Mucosa of descending colon (tissue), 3 donors: ENCODE data around the gene MYH6. TPM values are rescaled to one million over a fixed set of nuclear protein-coding genes. Genes with fewer than 3 reads are reported as not detected.

Experiments used
- ATAC-seq: fragments of 200-7000 bp; cut with Tn5 transposase; one replicate; pipeline ENCODE4 v1.9.1; 2020; ENCODE audit warnings: mild to moderate bottlenecking, moderate library complexity
- DNase-seq, 3 donors: peaks; one replicate each; pipeline ENCODE4 v3.0.0-alpha.2; 2020
- H3K36me3 ChIP-seq: fragments of 200-600 bp; one replicate; pipeline ENCODE4 v1.8.0; 2021; ENCODE audit warnings: low read depth, mild to moderate bottlenecking
- H3K4me1 ChIP-seq: fragments of 200-600 bp; one replicate; pipeline ENCODE4 v1.8.0; 2021; ENCODE audit warnings: low read depth, mild to moderate bottlenecking
- H3K4me3 ChIP-seq: fragments of 200-600 bp; one replicate; pipeline ENCODE4 v1.8.0; 2021; ENCODE audit warnings: mild to moderate bottlenecking
- H3K9me3 ChIP-seq: fragments of 200-600 bp; one replicate; pipeline ENCODE4 v1.8.0; 2021; ENCODE audit warnings: mild to moderate bottlenecking
- intact Hi-C, 2 donors: fragments of 100-400 bp; cut with DNase I in 1 of 2; cut with micrococcal nuclease in 1 of 2; formaldehyde crosslinking; loops; one replicate each; pipeline versions ENCODE4 v1.11.0 to v1.11.1; 2022; cut with DNase I, micrococcal nuclease
- total RNA-seq, 3 donors: library from RNA; stranded (reverse); fragmentation: NEBNext Ultra II Directional in 2 of 3; extraction: Animal tissue kit (Norgen Biotek cat#: 25700) in 2 of 3; gene quantifications; one replicate each; pipeline versions ENCODE4 v1.2.1 to v1.2.4, GENCODE V29; 2021 to 2023
- TF ChIP-seq, protein P1 (sequence below): fragments of 200-600 bp; IDR thresholded peaks from one replicate; pipeline ENCODE4 v1.8.0; 2022; ENCODE audit warnings: antibody characterized with exemption, mild to moderate bottlenecking
- donor health status: DM: no; HTN: no; CAD: no; lungs with moderate emphysema.
- donor health status: DM: no; HTN: no; CAD: no.
- donor health status: DM: no; HTN: yes; CAD: no.

MYH6 gene
- total RNA-seq, 3 donors from 2014 or later: 0.09 to 1.4 TPM; not detected in 1

GRCh38 chr14:23438101-23438971, 30.3 kb upstream of the MYH6 start:
- Histone ChIP-seq H3K4me3 (no peak overlapping the region), H3K36me3 (no peaks in the 10 kb centered on the region), H3K9me3 (no peaks in the 10 kb centered on the region), H3K4me1 (no peaks in the 10 kb centered on the region)
- ATAC-seq (no peak), DNase-seq (no peak)
- TF ChIP-seq, protein P1, sequence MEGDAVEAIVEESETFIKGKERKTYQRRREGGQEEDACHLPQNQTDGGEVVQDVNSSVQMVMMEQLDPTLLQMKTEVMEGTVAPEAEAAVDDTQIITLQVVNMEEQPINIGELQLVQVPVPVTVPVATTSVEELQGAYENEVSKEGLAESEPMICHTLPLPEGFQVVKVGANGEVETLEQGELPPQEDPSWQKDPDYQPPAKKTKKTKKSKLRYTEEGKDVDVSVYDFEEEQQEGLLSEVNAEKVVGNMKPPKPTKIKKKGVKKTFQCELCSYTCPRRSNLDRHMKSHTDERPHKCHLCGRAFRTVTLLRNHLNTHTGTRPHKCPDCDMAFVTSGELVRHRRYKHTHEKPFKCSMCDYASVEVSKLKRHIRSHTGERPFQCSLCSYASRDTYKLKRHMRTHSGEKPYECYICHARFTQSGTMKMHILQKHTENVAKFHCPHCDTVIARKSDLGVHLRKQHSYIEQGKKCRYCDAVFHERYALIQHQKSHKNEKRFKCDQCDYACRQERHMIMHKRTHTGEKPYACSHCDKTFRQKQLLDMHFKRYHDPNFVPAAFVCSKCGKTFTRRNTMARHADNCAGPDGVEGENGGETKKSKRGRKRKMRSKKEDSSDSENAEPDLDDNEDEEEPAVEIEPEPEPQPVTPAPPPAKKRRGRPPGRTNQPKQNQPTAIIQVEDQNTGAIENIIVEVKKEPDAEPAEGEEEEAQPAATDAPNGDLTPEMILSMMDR: no peak
- intact Hi-C loops: no loop called here

GRCh38 chr14:23437133-23438100, 29.3 kb upstream of the MYH6 start:
- Histone ChIP-seq H3K9me3 (no peaks in the 10 kb centered on the region), H3K4me1 (no peaks in the 10 kb centered on the region), H3K4me3 (no peak overlapping the region), H3K36me3 (no peaks in the 10 kb centered on the region)
- no peak for DNase-seq
- no peak for ATAC-seq
- TF ChIP-seq, protein P1: no peak
- intact Hi-C loops: no loop called here

DNA sequence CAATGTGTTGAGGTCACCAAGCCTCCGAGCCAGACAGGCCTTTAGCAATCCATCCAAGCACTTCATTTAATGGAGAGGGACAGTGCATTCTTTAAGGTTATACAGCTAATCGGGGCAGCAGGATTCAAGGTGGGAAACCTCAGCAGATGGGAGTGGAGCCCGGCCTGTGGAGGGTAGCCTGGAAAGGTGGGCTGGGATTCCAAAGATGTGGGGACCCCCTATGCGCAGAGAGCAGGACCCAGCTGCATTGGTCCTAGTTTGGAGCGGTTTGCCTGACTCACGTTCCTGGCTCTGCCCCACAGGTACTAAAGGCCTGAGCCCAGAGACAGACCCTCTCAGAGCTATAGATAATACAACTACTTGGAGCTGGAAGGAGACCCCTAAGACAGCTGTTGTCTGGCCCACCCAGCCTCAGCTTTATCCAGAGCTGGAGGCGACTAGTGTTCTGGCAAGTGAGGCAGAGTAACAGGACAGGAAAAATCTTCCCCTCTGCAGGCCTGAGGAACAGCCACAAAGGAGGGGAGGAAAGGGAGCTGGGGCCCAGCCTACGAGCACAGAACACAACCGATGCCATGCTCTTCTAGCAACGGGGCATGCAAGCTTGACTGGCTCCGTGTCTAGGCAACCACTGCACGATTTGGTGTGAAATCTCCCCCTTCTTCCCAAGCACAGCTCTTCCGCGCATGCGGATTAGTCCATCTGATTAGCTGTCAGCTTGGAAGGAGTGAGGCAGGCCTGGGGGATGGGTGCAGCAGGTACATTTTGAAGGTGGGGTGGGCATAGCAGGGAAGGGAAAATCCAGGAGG, 28.5 kb upstream of the MYH6 start:
- Histone ChIP-seq H3K9me3 (no peaks in the 10 kb centered on the region), H3K4me3 (no peak overlapping the region), H3K4me1 (no peaks in the 10 kb centered on the region), H3K36me3 (no peaks in the 10 kb centered on the region)
- DNase-seq (no peak), ATAC-seq (no peak)
- intact Hi-C loops: no loop called here
- TF ChIP-seq, protein P1: no peak

DNA sequence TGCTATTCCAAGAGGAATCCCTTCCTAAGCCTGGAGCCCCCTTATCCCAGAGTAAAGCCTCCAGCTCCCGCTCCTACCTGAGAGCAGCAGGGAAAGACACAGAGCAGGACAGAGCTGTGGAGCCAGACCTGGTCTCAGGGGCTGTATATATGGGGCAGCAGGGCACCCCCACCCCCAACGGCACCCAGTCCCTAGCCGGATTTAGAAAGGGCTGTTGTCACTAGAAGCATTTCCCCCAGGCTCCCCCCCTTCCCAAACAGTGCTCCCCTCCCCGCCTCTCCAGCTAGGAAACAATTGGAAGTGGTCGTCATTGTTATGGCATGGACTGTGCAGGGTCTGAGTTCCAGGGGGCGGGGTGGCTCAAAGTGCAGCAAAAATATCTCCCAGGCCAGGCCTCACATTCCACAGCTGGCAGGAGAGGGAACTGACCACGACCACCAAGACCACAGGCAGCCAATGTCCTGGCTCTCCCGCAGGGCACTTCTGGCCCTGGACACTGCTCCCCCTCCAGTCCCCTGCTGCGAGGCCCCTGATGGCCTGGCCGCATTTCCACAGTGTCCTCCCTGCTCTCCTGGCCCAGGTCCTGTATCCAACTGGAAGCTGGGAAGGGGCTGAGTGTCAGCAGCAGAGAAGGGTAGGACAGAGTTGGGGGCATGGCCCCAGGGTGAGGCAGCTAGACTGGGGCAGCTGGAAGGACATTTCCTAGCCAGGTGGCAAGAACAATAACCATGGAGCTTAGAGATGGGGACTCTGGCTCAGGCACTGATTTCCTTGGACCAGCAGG, 27.7 kb upstream of the MYH6 start, which contains the start of gene MYH7:
TSS of gene MYH7 (minus strand) at position 118 of the 784 bp plus-strand sequence. CDS start 1,928 bp downstream, outside the sequence.
- intact Hi-C loops: no loop called here
- no peaks in the 10 kb centered on the region for H3K9me3 ChIP-seq
- TF ChIP-seq, protein P1: no peak
- no peak for ATAC-seq
- no peak for DNase-seq
- no peaks in the 10 kb centered on the region for H3K4me1 ChIP-seq
- H3K36me3 ChIP-seq: no peaks in the 10 kb centered on the region
- H3K4me3 ChIP-seq: no peak within 1 kb of the TSS
